ELF-1 (cell line): ENCODE measurements around the gene PHF13.

Source experiments
- DNase-seq: peaks from one replicate; pipeline ENCODE4 v3.0.0-alpha.2; 2016; ENCODE audit warnings: low read depth, low spot score

PHF13 gene

GRCh38 chr1:6613361-6614018 lies at the start of gene PHF13:
Gene PHF13, plus strand, starts transcription at chr1:6613731. Its CDS starts 336 bp downstream, at chr1:6614067.
- DNase-seq, result peak; percentile 99

GRCh38 chr1:6569033-6569432 lies 44.5 kb upstream of the PHF13 start:
- DNase-seq, result no peak

- no peak for DNase-seq
Observed at GRCh38 chr1:6570100-6570499, 43.4 kb upstream of the PHF13 start.

- no peak for DNase-seq
Observed at GRCh38 chr1:6570987-6571386, 42.5 kb upstream of the PHF13 start.

- no peak for DNase-seq
Observed at GRCh38 chr1:6572653-6573383, 40.7 kb upstream of the PHF13 start.

GRCh38 chr1:6574025-6574620 lies 39.4 kb upstream of the PHF13 start:
- no peak for DNase-seq

GRCh38 chr1:6574818-6575217 lies 38.7 kb upstream of the PHF13 start:
- no peak for DNase-seq

GRCh38 chr1:6577831-6578525 lies 35.6 kb upstream of the PHF13 start:
- no peak for DNase-seq

GRCh38 chr1:6578624-6579373 lies 34.7 kb upstream of the PHF13 start:
- no peak for DNase-seq

GRCh38 chr1:6579374-6580118 lies 34.0 kb upstream of the PHF13 start, which contains the start of gene ZBTB48:
Gene ZBTB48, plus strand, starts transcription at chr1:6579994. Its CDS starts 616 bp downstream, at chr1:6580610.
- peak; percentile 99 for DNase-seq

- no peak for DNase-seq
Observed at GRCh38 chr1:6580119-6580592, 33.4 kb upstream of the PHF13 start.

- DNase-seq, result peak; percentile 50
Observed at GRCh38 chr1:6580593-6581409, 32.7 kb upstream of the PHF13 start.

- no peak for DNase-seq
Observed at GRCh38 chr1:6581561-6582305, 31.8 kb upstream of the PHF13 start.

- DNase-seq, result no peak
Observed at GRCh38 chr1:6582370-6582769, 31.2 kb upstream of the PHF13 start.

- DNase-seq, result no peak
Observed at GRCh38 chr1:6584126-6585080, 29.1 kb upstream of the PHF13 start.

- DNase-seq, result no peak
Observed at GRCh38 chr1:6585081-6585722, 28.3 kb upstream of the PHF13 start.

- DNase-seq, result no peak
Observed at GRCh38 chr1:6585841-6586240, 27.7 kb upstream of the PHF13 start.
